Measurements from ENCODE around the gene ZFPL1.

ZFPL1 gene

DNA sequence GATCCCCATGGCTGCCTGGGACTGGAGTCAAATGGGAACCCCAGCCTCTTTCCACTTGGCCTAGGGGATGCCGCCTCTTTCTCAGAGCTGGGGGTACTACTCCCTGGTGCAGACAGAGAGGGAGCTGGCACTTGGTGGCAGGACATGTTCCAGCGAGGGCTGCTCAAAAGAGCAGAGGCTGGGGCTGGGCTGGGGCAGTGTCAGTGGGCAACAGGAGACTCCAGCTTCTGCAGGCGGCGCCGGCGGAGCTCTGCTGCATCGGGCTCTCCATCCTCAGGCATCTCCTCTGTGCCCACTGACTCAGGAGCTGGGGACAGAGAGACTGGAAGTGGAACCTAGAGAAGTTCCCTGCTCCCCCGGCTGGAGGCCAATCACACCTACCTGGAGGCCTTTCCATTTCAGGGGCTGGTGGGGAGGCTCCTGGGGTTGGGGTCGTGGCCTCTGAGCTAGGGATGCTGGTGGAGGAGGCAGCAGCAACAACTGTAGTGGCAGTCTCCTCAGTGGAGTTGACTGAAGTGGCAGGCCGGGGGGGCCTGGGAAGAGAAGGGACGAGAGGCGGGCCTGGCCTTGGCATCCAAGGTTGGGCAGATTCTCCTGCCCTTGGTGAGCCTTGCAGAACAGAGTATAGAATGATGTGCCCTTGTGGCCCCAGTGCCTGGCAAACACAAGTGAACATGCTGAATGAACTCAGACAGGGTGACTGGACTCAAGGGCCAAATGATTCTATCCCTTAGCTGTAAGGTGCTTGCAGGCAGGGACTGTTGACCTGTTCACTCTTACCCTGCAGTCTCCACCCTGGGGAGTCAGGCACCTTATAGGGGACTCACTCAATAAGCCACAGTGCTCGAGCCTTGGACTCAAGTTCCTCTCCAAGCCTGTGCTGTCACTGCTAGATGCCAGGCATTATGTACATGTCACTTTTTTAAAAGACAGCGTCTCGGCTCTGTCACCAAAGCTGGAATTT is 44.4 kb downstream of the ZFPL1 start:
- DNase-seq (ENCODE audit: low read depth in 2 of 2, low spot score in 1 of 2): no peak

DNA sequence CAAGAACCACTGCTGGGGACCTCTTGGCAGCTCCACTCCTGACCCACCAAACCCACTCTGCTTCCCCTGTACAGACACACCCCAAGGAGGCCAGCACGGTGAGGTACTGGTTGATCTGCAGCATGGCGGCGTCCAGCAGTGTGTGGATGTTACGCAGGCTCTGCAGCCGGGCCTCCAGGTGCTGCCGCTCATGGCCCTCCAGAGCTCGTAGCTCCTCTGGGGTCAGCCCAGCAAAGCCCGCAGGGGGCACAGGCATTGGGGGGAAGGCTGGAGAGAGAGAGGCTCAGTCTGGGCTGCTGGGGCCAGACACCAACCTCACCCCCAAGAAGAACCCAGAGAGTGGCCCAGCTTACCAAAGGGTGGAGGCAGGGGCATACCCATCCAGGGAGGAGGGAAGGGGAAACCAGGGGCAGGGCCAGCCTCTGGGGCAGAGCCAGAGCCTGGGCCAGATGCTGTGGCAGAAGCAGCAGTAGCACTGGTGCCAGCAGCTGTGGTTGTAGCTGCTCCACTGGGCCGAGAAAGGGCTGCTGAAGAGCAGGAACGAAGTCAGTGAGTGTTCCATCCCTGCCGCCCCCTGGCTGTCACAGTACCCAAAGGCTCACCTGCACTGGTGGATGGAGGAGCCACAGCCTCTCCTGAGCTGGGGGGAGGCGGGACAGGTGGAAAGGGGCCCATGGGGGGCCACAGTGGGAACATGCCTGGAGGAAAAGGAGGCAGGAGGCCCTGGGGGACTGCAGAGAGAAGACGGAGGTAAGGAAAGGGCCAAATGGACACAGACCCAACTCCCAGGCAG is 45.8 kb downstream of the ZFPL1 start:
- no peak for DNase-seq (ENCODE audit: low read depth in 2 of 2, low spot score in 1 of 2)

DNA sequence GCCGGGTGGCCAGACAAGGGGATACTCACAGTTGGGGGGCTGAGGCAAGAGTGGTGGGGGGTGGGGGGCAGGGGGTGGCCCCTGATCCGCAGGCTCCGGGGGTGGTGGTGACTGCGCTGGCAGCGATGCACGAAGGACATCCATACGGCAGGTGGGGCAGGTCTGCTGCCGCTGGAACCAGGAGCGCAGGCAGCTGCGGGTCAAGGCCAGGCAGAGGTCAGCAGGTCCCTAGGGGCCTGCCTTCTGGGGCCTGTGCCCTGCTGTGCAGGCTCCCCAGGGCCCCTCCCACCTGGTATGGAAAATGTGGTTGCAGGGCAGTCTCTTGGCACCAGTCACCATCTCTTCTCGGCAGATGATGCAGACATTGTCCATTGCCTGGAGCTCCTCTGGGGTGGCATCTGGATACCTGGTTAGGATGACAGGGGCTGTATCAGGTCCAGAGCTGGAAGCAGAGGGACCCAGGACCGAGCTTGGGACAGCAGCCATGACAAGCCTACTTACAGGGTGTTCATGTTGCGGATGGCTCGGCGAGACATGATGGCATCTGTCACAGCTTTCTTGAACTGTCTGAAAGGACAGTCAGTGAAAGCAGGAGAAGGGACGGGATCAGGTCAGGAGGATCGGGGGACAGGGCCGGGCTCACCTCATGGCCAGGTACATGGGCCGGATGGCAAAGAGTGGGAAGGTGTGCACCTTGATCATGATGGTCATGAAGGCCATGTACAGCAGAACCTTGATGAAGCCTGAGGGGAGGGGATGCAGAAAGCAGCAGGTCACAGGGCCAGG is 46.8 kb downstream of the ZFPL1 start:
- no peak for DNase-seq (ENCODE audit: low read depth in 2 of 2, low spot score in 1 of 2)

DNA sequence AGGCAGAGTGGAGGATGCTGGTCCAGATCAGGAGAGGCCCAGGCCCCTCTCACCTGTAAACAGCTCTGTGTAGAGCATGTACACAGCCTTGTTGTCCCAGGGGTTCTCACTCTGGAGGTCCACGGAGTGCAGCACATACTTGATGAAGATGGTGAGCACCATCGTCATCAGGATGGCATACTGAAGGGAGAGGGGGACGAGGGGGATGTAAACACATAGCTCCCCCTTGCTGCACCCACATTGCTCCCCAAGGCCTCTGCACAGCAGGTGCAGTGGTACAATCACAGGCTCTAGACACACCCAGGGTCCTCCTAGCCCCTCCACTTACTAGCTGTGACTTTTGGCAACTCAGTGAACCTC is 47.4 kb downstream of the ZFPL1 start:
- DNase-seq (ENCODE audit: low read depth in 2 of 2, low spot score in 1 of 2): no peak

DNA sequence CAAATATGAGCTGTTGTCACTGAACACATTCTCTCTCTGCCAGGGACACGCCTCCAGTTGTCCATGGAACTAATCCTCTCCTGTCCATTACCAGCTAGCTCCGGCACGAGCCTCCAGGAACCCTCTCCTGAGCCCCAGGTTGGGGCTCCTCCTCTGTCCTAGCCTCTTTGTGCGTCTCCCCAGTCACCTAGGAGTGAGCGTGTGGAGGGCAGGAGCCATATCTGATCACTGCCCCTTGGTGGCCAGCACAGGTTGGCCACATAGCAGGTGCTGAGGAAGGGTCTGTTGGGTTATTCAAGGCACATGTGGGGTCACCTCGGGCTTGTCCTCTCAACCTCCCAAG is 47.8 kb downstream of the ZFPL1 start:
- no peak for DNase-seq (ENCODE audit: low read depth in 2 of 2, low spot score in 1 of 2)

DNA sequence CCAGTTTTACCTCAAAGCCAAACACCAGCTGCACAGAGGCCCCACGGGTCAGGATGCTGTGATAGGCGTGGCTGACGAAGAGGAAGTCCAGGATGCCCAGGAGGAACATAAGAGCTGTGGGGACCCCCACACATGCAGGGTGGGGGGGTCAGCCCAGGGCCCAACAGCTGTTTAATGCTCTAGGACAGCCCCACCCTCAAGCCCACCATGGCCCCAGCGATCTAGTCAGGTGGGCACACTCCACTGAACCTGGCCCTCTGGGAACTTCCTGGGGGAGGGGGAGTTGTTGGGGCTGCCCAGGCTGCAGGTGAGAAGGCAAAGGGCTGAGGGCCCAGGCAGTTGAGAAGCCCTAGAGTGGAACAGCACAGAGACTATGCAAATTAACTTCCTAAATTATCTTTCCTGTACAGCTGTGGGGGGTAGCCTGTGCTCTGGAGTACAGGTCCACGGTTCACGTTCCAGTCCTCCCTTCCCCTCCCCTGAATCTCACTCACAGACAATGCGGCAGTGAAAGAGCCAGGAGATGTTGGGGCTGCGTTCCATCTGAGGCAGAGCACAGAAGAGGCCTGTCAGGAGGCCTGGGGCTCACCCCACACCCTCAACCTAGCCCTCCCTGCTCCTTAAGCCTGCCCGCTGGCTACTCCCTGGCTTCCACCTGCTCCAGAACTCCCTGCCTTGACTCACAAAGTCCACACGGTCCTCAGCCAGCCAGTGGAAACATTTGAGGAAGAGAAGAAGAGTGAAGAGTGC is 48.4 kb downstream of the ZFPL1 start:
- no peak for DNase-seq (ENCODE audit: low read depth in 2 of 2, low spot score in 1 of 2)

DNA sequence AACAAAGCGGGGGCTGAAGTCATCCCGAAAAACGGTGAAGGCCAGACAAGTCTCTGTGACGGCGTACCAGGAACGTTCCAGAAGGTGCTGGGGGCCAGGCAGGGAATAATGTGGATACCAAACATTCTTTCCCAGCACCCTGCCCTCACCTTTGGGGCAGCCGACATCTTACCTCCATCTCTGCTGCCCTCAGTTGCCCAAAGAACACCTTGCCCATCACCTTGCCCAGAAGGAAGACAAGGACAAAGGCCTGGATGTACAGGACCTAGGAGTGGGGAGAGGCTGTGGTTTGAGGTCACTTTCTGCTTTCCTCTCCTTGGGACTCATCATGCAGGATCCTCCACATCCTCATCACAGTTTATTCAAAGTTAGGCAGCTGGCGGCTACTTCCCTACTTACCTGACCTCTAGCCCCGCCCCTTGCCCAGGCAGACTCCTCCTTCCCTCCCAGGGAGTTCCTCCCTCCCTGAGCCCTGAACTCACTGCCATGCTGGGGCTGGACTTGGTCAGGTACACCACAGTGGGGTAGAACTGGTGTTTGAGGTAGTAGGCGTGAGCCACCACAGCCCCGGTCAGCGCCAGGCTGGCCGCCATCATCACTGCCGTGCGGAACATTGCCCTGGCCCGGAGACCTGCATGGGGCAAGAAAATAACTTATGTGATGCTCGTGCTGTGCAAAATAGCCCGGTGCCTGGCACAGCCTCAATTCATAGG is 49.1 kb downstream of the ZFPL1 start:
- no peak for DNase-seq (ENCODE audit: low read depth in 2 of 2, low spot score in 1 of 2)

DNA sequence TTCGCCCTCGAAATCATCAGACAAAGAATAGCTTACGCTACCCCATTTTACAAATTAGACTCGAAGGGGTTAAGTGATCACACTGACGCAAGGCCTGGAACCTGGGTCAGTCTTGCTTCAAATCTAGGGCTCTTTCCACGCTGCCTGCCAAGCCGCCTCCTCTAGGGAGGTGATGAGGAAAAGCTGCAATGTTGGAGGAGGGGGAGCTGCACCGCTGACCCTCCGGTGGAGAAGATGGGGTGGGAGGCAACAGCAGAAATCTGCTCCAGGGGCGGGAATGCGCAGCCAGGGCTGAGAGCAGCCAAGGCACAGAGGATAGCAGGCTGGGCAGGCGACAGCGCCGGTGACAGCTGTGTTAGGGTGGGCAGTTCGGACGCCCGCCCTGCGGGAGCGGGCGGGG is 49.7 kb downstream of the ZFPL1 start:
- no peak for DNase-seq (ENCODE audit: low read depth in 2 of 2, low spot score in 1 of 2)

DNA sequence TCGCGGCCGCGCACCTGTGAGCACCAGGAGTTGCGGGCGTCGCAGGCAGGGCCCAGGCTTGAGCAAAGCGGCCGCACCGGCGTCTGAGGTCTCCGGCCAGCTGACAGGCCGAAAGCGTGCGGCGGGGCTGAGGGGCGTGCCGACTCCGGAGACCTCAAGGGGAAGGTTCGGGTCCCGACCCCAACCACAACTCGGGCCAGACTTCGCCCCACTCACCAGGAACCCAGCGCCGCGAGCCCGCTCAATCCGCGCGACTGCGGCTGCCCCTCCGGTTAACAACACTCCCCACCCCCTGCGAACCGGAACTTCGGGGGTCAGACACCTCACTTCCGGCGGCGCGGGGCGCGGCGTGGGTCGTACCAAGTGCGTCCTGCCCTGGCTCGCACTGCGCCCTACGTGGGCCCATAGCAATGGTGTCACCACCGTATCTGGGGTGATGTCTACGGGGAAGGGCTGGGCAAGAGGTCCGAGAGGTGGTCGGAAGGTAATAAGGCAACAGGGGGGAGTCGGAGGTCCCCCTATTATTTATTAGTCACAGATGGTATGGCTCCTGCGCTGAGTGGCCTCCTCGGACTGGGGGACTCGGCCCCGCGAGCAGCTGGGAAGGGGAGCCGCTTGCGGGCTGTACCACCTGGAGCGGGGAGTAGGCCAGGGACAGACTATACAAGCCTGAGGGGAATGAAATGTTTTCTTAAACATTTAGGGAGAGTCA is 50.4 kb downstream of the ZFPL1 start, which contains the start of gene SYVN1:
TSS of gene SYVN1 (minus strand) at position 280 of the 712 bp plus-strand sequence. CDS start 918 bp downstream, outside the sequence.
- DNase-seq (ENCODE audit: low read depth in 2 of 2, low spot score in 1 of 2): peak; percentile 79 to 85

DNA sequence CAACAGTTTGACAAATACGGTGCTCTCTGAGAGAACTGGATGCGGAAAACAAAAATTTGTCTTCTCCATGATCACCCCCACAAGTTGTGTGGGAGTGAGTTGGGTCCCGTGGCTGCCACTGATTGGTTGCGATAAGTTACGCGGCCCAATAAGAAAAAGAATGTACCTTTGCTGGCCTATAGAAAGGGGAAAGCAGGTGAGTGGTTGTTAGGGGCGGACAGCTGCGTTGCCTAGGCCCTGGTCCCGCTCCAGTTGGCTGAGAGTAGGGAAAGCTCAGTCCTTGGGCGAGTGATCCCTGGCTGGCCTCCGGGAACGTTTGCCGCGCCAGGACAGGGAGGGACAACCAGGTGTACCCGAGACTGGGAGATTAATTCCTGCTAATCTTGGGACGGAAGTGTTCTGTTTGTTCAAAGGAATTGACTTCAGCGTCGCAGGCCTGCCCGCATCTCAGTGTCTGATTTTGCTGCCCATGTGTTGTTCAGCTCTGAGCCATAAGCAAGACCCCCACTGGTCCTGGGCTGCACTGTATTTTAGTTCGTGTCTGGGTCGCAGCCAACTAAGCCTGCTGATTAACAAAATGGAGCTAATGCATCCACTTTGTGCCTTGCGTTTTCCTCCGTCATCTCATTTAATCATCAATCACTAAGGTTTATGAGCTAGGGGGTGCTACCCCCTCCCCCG is 51.1 kb downstream of the ZFPL1 start:
- DNase-seq (ENCODE audit: low read depth in 2 of 2, low spot score in 1 of 2): peak in 1 of 2 donors; percentile 65

DNA sequence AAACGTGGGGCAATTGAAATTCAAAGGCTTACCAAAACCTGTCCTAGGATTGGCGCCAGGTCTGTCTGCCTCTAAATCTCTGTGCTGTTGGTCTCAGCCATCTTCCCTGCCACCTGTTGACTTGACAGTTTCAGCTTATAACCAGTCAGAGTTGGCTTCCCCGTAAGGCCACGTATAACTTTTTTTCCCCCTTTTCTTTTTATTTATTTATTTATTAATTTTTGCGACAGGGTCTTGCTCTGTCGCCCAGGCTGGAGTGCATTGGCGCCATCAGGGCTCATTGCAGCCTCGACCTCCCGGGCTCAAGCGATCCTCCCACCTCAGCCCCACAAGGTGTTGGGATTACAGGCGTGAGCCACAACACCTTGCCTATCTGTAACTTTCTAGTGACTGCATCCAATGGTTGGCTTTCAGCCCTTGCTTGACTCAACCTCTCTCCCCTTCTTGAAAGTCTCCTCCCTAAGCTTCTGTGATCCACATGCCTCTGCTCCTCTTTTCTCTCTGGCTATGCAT is 51.7 kb downstream of the ZFPL1 start:
- no peak for DNase-seq (ENCODE audit: low read depth in 2 of 2, low spot score in 1 of 2)

DNA sequence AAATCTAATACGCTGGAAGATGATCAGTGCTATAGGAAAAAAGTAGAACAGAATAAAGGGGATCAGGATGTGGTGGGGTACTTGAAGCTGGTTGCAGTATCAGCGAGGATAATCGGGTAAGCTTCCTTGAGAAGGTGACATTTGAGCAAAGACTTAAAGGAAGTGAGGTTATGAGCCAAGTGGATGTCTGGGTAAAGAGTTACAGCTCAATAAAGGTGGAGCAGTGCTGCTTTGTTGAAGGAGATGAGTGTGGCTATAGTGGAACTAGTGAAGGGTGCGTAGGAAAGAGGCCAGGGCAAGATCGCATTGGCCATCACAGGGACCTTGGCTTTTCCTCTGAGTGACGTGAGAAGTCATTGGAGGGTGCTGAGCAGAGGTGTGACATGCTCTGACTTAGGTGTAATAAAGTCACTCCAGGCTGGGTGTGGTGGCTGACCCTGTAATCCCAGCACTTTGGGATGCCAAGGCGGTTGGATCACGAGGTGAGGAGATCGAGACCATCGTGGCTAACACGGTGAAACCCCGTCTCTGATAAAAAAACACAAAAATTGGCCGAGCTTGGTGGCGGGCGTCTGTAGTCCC is 52.6 kb downstream of the ZFPL1 start:
- no peak for DNase-seq (ENCODE audit: low read depth in 2 of 2, low spot score in 1 of 2)
